Suprapubic skin (tissue), 4 donors: Measurements from ENCODE around the gene TOB2. TPM values are rescaled to one million over a fixed set of nuclear protein-coding genes. Genes with fewer than 3 reads are reported as not detected.
A peak's percentile ranks its signal among the peaks of the same experiment; 100 is the strongest.
"Not testable (repeated sequence)": the region's sequence is repeated elsewhere in the genome, so short reads cannot be mapped to it uniquely, and the experiment has no call there.

ENCODE experiments used
- DNase-seq, 2 donors: peaks; one replicate each; pipeline ENCODE4 v3.0.0-alpha.2; 2019; ENCODE audit warnings: low spot score in 2 of 2
- H3K27ac ChIP-seq: fragments of 200-600 bp; sonication (generic); one replicate; pipeline ENCODE4 v1.5.1; 2019
- H3K27me3 ChIP-seq: fragments of 200-600 bp; sonication (generic); one replicate; pipeline ENCODE4 v1.5.1; 2019
- H3K36me3 ChIP-seq: fragments of 200-600 bp; sonication (generic); one replicate; pipeline ENCODE4 v1.5.1; 2019
- H3K4me1 ChIP-seq: fragments of 200-600 bp; sonication (generic); one replicate; pipeline ENCODE4 v1.5.1; 2019
- H3K4me3 ChIP-seq: fragments of 200-600 bp; sonication (generic); one replicate; pipeline ENCODE4 v1.5.1; 2019; ENCODE audit warnings: mild to moderate bottlenecking
- H3K9me3 ChIP-seq: fragments of 200-600 bp; sonication (generic); one replicate; pipeline ENCODE4 v1.5.1; 2019
- CTCF ChIP-seq, 2 donors: fragments of 200-600 bp in 1 of 2; fragments of 450-650 bp in 1 of 2; sonication (generic) in 1 of 2; IDR thresholded peaks; one replicate each; pipeline ENCODE4 v1.5.1; 2016 to 2019; ENCODE audit warnings: antibody characterized with exemption in 2 of 2, mild to moderate bottlenecking in 1 of 2, moderate library complexity in 1 of 2
- EP300 ChIP-seq: sonication (generic); formaldehyde crosslinking; IDR thresholded peaks from one replicate; pipeline ENCODE4 v1.6.1; 2017; ENCODE audit warnings: antibody characterized with exemption
- POLR2A ChIP-seq, 2 donors: fragments of 450-650 bp; IDR thresholded peaks; one replicate each; pipeline ENCODE4 v1.6.1; 2017; ENCODE audit warnings: antibody characterized with exemption in 2 of 2, mild to moderate bottlenecking in 2 of 2, moderate library complexity in 2 of 2
- POLR2AphosphoS5 ChIP-seq, 3 donors: sonication (generic); formaldehyde crosslinking; IDR thresholded peaks; one replicate each; pipeline ENCODE4 v1.6.1; 2017; ENCODE audit warnings: antibody characterized with exemption in 3 of 3
- WGBS: methylation state at CpG from one replicate; pipeline ENCODE4 v1.1.5; 2018; 5-methylcytosine and 5-hydroxymethylcytosine counted together
- total RNA-seq, 4 donors: library from RNA; depleted of rRNA; stranded (reverse); fragments of >200 nt; gene quantifications; one replicate each; pipeline ENCODE4 v1.1.0, GENCODE V29; 2016

TOB2 gene
- total RNA-seq, 4 donors from 2014 or later, result 39.7 to 62.1 (median 58.4) TPM

GRCh38 chr22:41471568-41471967 is 25.0 kb upstream of the TOB2 start:
- WGBS, result 87% methylated on average over 2 of the region's 2 CpGs
- H3K27me3 ChIP-seq, result no peaks in the 10 kb centered on the region

GRCh38 chr22:41470886-41471285 is 24.3 kb upstream of the TOB2 start:
- H3K4me1 ChIP-seq, result peaks cover 43% of the 10 kb centered on the region
- WGBS, result 86% methylated on average over 2 of the region's 2 CpGs
- H3K36me3 ChIP-seq, result peaks cover 20% of the 10 kb centered on the region

More at GRCh38 chr22:41471568-41471967, 25.0 kb upstream of the TOB2 start:
- Histone ChIP-seq H3K36me3 (peaks cover 13% of the 10 kb centered on the region), H3K9me3 (no peaks in the 10 kb centered on the region), H3K4me3 (no peak overlapping the region), H3K4me1 (peaks cover 43% of the 10 kb centered on the region), H3K27ac (no peak overlapping the region)
- TF ChIP-seq POLR2A (IDR thresholded peaks at IDR 0.05), result no peak
- no peak for TF ChIP-seq POLR2AphosphoS5 (IDR thresholded peaks at IDR 0.05)
- TF ChIP-seq CTCF (IDR thresholded peaks at IDR 0.05), result no peak
- TF ChIP-seq EP300, result no peak
- no peak for DNase-seq

GRCh38 chr22:41469218-41469851 is 22.7 kb upstream of the TOB2 start:
- peaks cover 36% of the 10 kb centered on the region for H3K36me3 ChIP-seq
- H3K9me3 ChIP-seq, result no peaks in the 10 kb centered on the region
- DNase-seq, result no peak
- H3K4me1 ChIP-seq, result peaks cover 43% of the 10 kb centered on the region
- TF ChIP-seq EP300, result no peak
- peak in 1 of 2 donors; percentile 39 for TF ChIP-seq POLR2A (IDR thresholded peaks at IDR 0.05)
- TF ChIP-seq CTCF (IDR thresholded peaks at IDR 0.05), result no peak
- TF ChIP-seq POLR2AphosphoS5 (IDR thresholded peaks at IDR 0.05), result no peak
- H3K4me3 ChIP-seq, result peak overlapping the region; percentile 97
- H3K27me3 ChIP-seq, result no peaks in the 10 kb centered on the region
- WGBS, result 2% methylated on average over 15 of the region's 30 CpGs
- H3K27ac ChIP-seq, result peak overlapping the region; percentile 96

More at GRCh38 chr22:41470886-41471285, 24.3 kb upstream of the TOB2 start:
- Histone ChIP-seq H3K4me3 (no peak overlapping the region), H3K9me3 (no peaks in the 10 kb centered on the region), H3K27ac (no peak overlapping the region), H3K27me3 (no peaks in the 10 kb centered on the region)
- no peak for TF ChIP-seq POLR2AphosphoS5 (IDR thresholded peaks at IDR 0.05)
- TF ChIP-seq CTCF (IDR thresholded peaks at IDR 0.05), result no peak
- TF ChIP-seq EP300, result no peak
- TF ChIP-seq POLR2A (IDR thresholded peaks at IDR 0.05), result no peak
- no peak for DNase-seq

GRCh38 chr22:41468381-41469217 is 22.0 kb upstream of the TOB2 start, which contains the start of the genes ACO2 and PHF5A:
Gene ACO2 (plus strand): TSS chr22:41469117. CDS start chr22:41469147, 30 bp downstream.
Gene PHF5A (minus strand): TSS chr22:41468692. CDS start chr22:41468653, 39 bp downstream.
- Histone ChIP-seq H3K9me3 (no peaks in the 10 kb centered on the region), H3K27me3 (no peaks in the 10 kb centered on the region), H3K36me3 (peaks cover 43% of the 10 kb centered on the region), H3K4me3 (peak within 1 kb of the TSS; percentile 97), H3K27ac (peak within 1 kb of the TSS; percentile 96), H3K4me1 (peaks cover 43% of the 10 kb centered on the region)
- peak; percentile 98 for DNase-seq
- 1% methylated on average over 32 of the region's 51 CpGs for WGBS
- TF ChIP-seq POLR2AphosphoS5 (IDR thresholded peaks at IDR 0.05) (peak; percentile 81 to 96 (median 96)), POLR2A (IDR thresholded peaks at IDR 0.05) (peak in 1 of 2 donors; percentile 73), CTCF (IDR thresholded peaks at IDR 0.05) (no peak), EP300 (no peak)

- Histone ChIP-seq H3K27me3 (no peaks in the 10 kb centered on the region), H3K36me3 (peaks cover 93% of the 10 kb centered on the region), H3K4me3 (no peak overlapping the region), H3K27ac (no peak overlapping the region), H3K4me1 (peaks cover 4% of the 10 kb centered on the region), H3K9me3 (no peaks in the 10 kb centered on the region)
- TF ChIP-seq POLR2A (IDR thresholded peaks at IDR 0.05), result no peak
- no peak for TF ChIP-seq EP300
- TF ChIP-seq CTCF (IDR thresholded peaks at IDR 0.05), result no peak
- 96% methylated on average over 4 of the region's 4 CpGs for WGBS
- no peak for DNase-seq
Measured at GRCh38 chr22:41461901-41462300, 15.3 kb upstream of the TOB2 start.

GRCh38 chr22:41460071-41460470 is 13.5 kb upstream of the TOB2 start:
- not testable (repeated sequence) for H3K9me3 ChIP-seq, DNase-seq, H3K27me3 ChIP-seq, H3K27ac ChIP-seq, H3K4me3 ChIP-seq, H3K4me1 ChIP-seq
- peaks cover 74% of the 10 kb centered on the region for H3K36me3 ChIP-seq
- 69% methylated on average over 5 of the region's 5 CpGs for WGBS
